GM12878 (cell line): ENCODE data around the gene GP2. TPM values are rescaled to one million over a fixed set of nuclear protein-coding genes. Genes with fewer than 3 reads are reported as not detected.

Source experiments
- ATAC-seq: fragments of 200-7000 bp; cut with Tn5 transposase; 3 replicates; pipeline ENCODE4 v1.9.1; 2020; ENCODE audit warnings: mild to moderate bottlenecking, moderate library complexity
- BruUV-seq: library from RNA; stranded (reverse); fragments of 400-500 nt; replicated peaks from 2 replicates; lab custom pipeline; 2021; lab: Mats Ljungman, UMichigan
- CTCF ChIA-PET: fragments of 300-600 bp; sonication (Branson Sonifier 250); formaldehyde crosslinking; extraction: SDS; loops from one replicate; lab custom pipeline; 2021; ENCODE audit warnings: inconsistent platforms; lab: Yijun Ruan, JAX
- POLR2A ChIA-PET: fragments of 350-600 bp; formaldehyde crosslinking; extraction: SDS; loops from one replicate; lab custom pipeline; 2021; ENCODE audit warnings: inconsistent platforms; lab: Charles Lee
- RAD21 ChIA-PET: fragments of 300-600 bp; sonication (Branson Sonifier 250); formaldehyde crosslinking; loops from one replicate; lab custom pipeline; 2023; ENCODE audit warnings: antibody characterized with exemption; ENCODE audit not compliant: unreplicated experiment; lab: Charles Lee
- SMC1A ChIA-PET: fragments of 300-600 bp; sonication (Branson Sonifier 250); formaldehyde crosslinking; loops from one replicate; lab custom pipeline; 2023; ENCODE audit not compliant: unreplicated experiment, uncharacterized antibody; lab: Charles Lee
- DNase-seq: peaks from one replicate; pipeline ENCODE4 v3.0.0-alpha.2; 2011; ENCODE audit warnings: low read depth, low spot score
- FAIRE-seq: peaks from 3 replicates; lab custom pipeline; 2011; peaks lifted over from hg19 to GRCh38; lab: Jason Lieb, UNC
- H2AFZ ChIP-seq: 2 replicates; pipeline ENCODE4 v1.6.0; 2011; ENCODE audit warnings: low read depth, low read length, control low read depth; ENCODE audit not compliant: control insufficient read depth
- H3K27ac ChIP-seq: 2 replicates; pipeline ENCODE4 v1.5.1; 2011; ENCODE audit warnings: control low read depth; ENCODE audit not compliant: control insufficient read depth, insufficient read depth
- H3K27me3 ChIP-seq, 2 experiments: replicated peaks in 1 of 2; 2 replicates each; pipeline versions ENCODE4 v1.6.0 to v1.6.1; 2011; ENCODE audit warnings: low read length in 1 of 2; ENCODE audit not compliant: control insufficient read depth in 2 of 2, insufficient read depth in 2 of 2
- H3K36me3 ChIP-seq, 2 experiments: 2 replicates each; pipeline ENCODE4 v1.5.1; 2011; ENCODE audit warnings: low read length in 1 of 2; ENCODE audit not compliant: control insufficient read depth in 2 of 2, insufficient read depth in 2 of 2
- H3K4me1 ChIP-seq: 2 replicates; pipeline ENCODE4 v1.6.1; 2011; ENCODE audit warnings: mild to moderate bottlenecking, low read length, moderate library complexity, mixed read lengths; ENCODE audit not compliant: control insufficient read depth, insufficient read depth
- H3K4me2 ChIP-seq: 2 replicates; pipeline ENCODE4 v1.6.0; 2011; ENCODE audit warnings: control low read depth; ENCODE audit not compliant: control insufficient read depth, insufficient read depth
- H3K4me3 ChIP-seq: fragments of 200-600 bp; sonication (generic); 2 replicates; pipeline ENCODE4 v1.5.1; 2016
- H3K79me2 ChIP-seq: 2 replicates; pipeline ENCODE4 v1.6.0; 2011; ENCODE audit warnings: low read length; ENCODE audit not compliant: control insufficient read depth, insufficient read depth
- H3K9ac ChIP-seq: 2 replicates; pipeline ENCODE4 v1.8.0; 2011; ENCODE audit warnings: low read length, control low read depth, mixed read lengths; ENCODE audit not compliant: control insufficient read depth, insufficient read depth
- H3K9me3 ChIP-seq: replicated peaks from 3 replicates; pipeline ENCODE4 v1.5.1; 2011; ENCODE audit warnings: mild to moderate bottlenecking, low read length; ENCODE audit not compliant: control insufficient read depth, insufficient read depth
- H4K20me1 ChIP-seq: 2 replicates; pipeline ENCODE4 v1.6.0; 2011; ENCODE audit not compliant: control insufficient read depth, insufficient read depth
- DPF2 ChIP-seq: fragments of 450-650 bp; IDR thresholded peaks from 2 replicates; pipeline ENCODE4 v1.6.1; 2017; ENCODE audit warnings: mild to moderate bottlenecking
- FOXM1 ChIP-seq: IDR thresholded peaks from 2 replicates; pipeline ENCODE4 v1.6.1; 2012; ENCODE audit warnings: low read depth, mild to moderate bottlenecking, inconsistent platforms, low read length, moderate library complexity
- JUNB ChIP-seq: IDR thresholded peaks from 2 replicates; pipeline ENCODE4 v1.6.1; 2016; ENCODE audit warnings: antibody characterized with exemption, mild to moderate bottlenecking
- NFYA ChIP-seq: IDR thresholded peaks from 2 replicates; pipeline ENCODE4 v1.6.1; 2011; ENCODE audit warnings: low read depth, mild to moderate bottlenecking, low read length, improper control_type of control experiment, borderline replicate concordance
- NRF1 ChIP-seq: conservative IDR thresholded peaks from 2 replicates; pipeline ENCODE4 v1.6.1; 2011; ENCODE audit warnings: mild to moderate bottlenecking, low read depth, low read length, improper control_type of control experiment
- POLR2A ChIP-seq: IDR thresholded peaks from 2 replicates; pipeline ENCODE4 v1.6.1; 2011; ENCODE audit warnings: low read depth, mild to moderate bottlenecking, low read length
- RB1 ChIP-seq: fragments of 450-650 bp; formaldehyde crosslinking; IDR thresholded peaks from 2 replicates; pipeline ENCODE4 v1.6.1; 2017; ENCODE audit warnings: mild to moderate bottlenecking, borderline replicate concordance
- SMARCA5 ChIP-seq: fragments of 450-650 bp; IDR thresholded peaks from 2 replicates; pipeline ENCODE4 v1.6.1; 2017; ENCODE audit warnings: mild to moderate bottlenecking
- STAT3 ChIP-seq: IDR thresholded peaks from 2 replicates; pipeline ENCODE4 v1.6.1; 2011; ENCODE audit warnings: low read depth, low read length, improper control_type of control experiment
- YY1 ChIP-seq: IDR thresholded peaks from 2 replicates; pipeline ENCODE4 v1.6.1; 2011; ENCODE audit warnings: low read depth, mild to moderate bottlenecking, low read length
- ZNF592 ChIP-seq: fragments of 450-650 bp; IDR thresholded peaks from 2 replicates; pipeline ENCODE4 v1.6.1; 2017; ENCODE audit warnings: mild to moderate bottlenecking, moderate library complexity
- WGBS: methylation state at CpG from one replicate; pipeline ENCODE4 v1.1.6; 2016; ENCODE audit warnings: low lambda C conversion rate; ENCODE audit not compliant: insufficient replicate concordance, insufficient coverage; ENCODE audit errors: missing lambda C conversion rate; 5-methylcytosine and 5-hydroxymethylcytosine counted together
- in situ Hi-C: fragments of 300-500 bp; cut with MboI; formaldehyde crosslinking; loops from 9 replicates; pipeline ENCODE4 v1.14.3; 2018; ENCODE audit warnings: mixed read lengths
- intact Hi-C: fragments of 100-400 bp; cut with micrococcal nuclease; formaldehyde crosslinking; loops from one replicate; pipeline ENCODE4 v1.14.2; 2022; ENCODE audit not compliant: unreplicated experiment
- polyA plus RNA-seq, 11 experiments: library from polyadenylated mRNA; depleted of rRNA in 4 of 11; unstranded in 6 of 11; stranded (reverse) in 5 of 11; fragments of >200 nt; fragmentation: Nextera tagmentation in 4 of 11; fragmentation: Illumina TruSeq in 1 of 11; extraction: Ambion mirVana in 4 of 11; extraction: Trizol in 1 of 11; gene quantifications; 1 replicate in 1 of 11; 2 replicates in 10 of 11; pipeline versions ENCODE4 v1.2.1 to v1.2.3, GENCODE V29; 2011 to 2016; ENCODE audit warnings: inconsistent platforms in 2 of 11, missing spikeins in 2 of 11, low read depth in 1 of 11
- total RNA-seq, 4 experiments: library from RNA; depleted of rRNA in 3 of 4; stranded (reverse); fragments of >200 nt in 3 of 4; fragmentation: Illumina TruSeq in 1 of 4; extraction: Trizol in 1 of 4; gene quantifications; 2 replicates each; pipeline versions ENCODE4 v1.2.1 to v1.2.3, GENCODE V29; 2013 to 2021

Gene GP2
- total and polyA plus RNA-seq, 10 of the 15 experiments (the other 5 are each of a cell fraction or from before 2014, with no cell fraction given), result 6.9 TPM; not detected in 9

GRCh38 chr16:20326321-20326720, 992 bp downstream of the GP2 start:
- ATAC-seq (no peak), DNase-seq (no peak), FAIRE-seq (no peak)
- intact Hi-C loops (no loop called here), in situ Hi-C loops (no loop called here)
- no peaks in the 10 kb centered on the region for H3K27me3 ChIP-seq
- no peaks in the 10 kb centered on the region for H3K9me3 ChIP-seq
- H3K4me1 ChIP-seq, result no peaks in the 10 kb centered on the region
- no peaks in the 10 kb centered on the region for H3K79me2 ChIP-seq
- BruUV-seq, result no TSS peak
- no peaks in the 10 kb centered on the region for H4K20me1 ChIP-seq
- no peak overlapping the region for H3K27ac ChIP-seq
- ChIA-PET SMC1A (no interaction called here), CTCF (no interaction called here), POLR2A (no interaction called here), RAD21 (no interaction called here)
- TF ChIP-seq DPF2 (no peak), SMARCA5 (no peak), ZNF592 (no peak)
- no peak overlapping the region for H3K9ac ChIP-seq
- no peak overlapping the region for H2AFZ ChIP-seq
- H3K36me3 ChIP-seq, result no peaks in the 10 kb centered on the region
- WGBS, result 0% methylated on average over 3 of the region's 3 CpGs
- no peak overlapping the region for H3K4me3 ChIP-seq
- no peak overlapping the region for H3K4me2 ChIP-seq

GRCh38 chr16:20325005-20325404, 2.3 kb downstream of the GP2 start:
- no peak for TF ChIP-seq STAT3
- TF ChIP-seq NFYA, result no peak
- TF ChIP-seq YY1, result no peak
- no peak for TF ChIP-seq POLR2A
- no peak for TF ChIP-seq JUNB
- no peak for TF ChIP-seq FOXM1
- no peak for TF ChIP-seq RB1
- TF ChIP-seq NRF1, result no peak
- no peak overlapping the region for H3K4me3 ChIP-seq
- H3K79me2 ChIP-seq, result no peaks in the 10 kb centered on the region
- WGBS, result 41% methylated on average over 3 of the region's 3 CpGs
- no peak for DNase-seq
- H3K9me3 ChIP-seq, result no peaks in the 10 kb centered on the region
- SMC1A ChIA-PET, result no interaction called here
- POLR2A ChIA-PET, result no interaction called here
- in situ Hi-C loops, result no loop called here
- H3K4me1 ChIP-seq, result no peaks in the 10 kb centered on the region
- no peaks in the 10 kb centered on the region for H3K36me3 ChIP-seq
- no peak for FAIRE-seq
- H3K27ac ChIP-seq, result no peak overlapping the region
- RAD21 ChIA-PET, result no interaction called here
- no peaks in the 10 kb centered on the region for H4K20me1 ChIP-seq
- no peak overlapping the region for H3K9ac ChIP-seq
- intact Hi-C loops, result no loop called here
- no peak overlapping the region for H2AFZ ChIP-seq
- CTCF ChIA-PET, result no interaction called here
- H3K27me3 ChIP-seq, result no peaks in the 10 kb centered on the region
- H3K4me2 ChIP-seq, result no peak overlapping the region
- no TSS peak for BruUV-seq
- no peak for ATAC-seq
